T-helper 1 cell treated with Interleukin-12 subunit alpha and Interleukin-12 subunit beta and Interleukin-4 antibody, amounts not matched to agents 30 ng/mL and 1 ng/mL, for 36 hours (primary cell): ENCODE results near the gene A4GNT. TPM values are rescaled to one million over a fixed set of nuclear protein-coding genes. Genes with fewer than 3 reads are reported as not detected.
"Not testable (repeated sequence)": the region's sequence is repeated elsewhere in the genome, so short reads cannot be mapped to it uniquely, and the experiment has no call there.

Experiments
- intact Hi-C: fragments of 100-400 bp; cut with micrococcal nuclease; formaldehyde crosslinking; loops from one replicate; pipeline ENCODE4 v1.15.1; 2024
- total RNA-seq: library from RNA; stranded (reverse); gene quantifications from 2 replicates; pipeline ENCODE4 v1.2.3, GENCODE V29; 2022

The A4GNT gene
- total RNA-seq = not detected in 2 replicates

- intact Hi-C loops = no loop called here
Measured at GRCh38 chr3:138132239-138132638, at the start of gene A4GNT. A4GNT (minus strand) TSS chr3:138132390; CDS start chr3:138131256, 1,134 bp downstream.

- intact Hi-C loops = loop anchor here (1.0 to 10.0 kb wide), 7 partner anchors 149 to 934 kb away; partner anchors contain the start of genes CEP70, MRAS and NME9
Measured at GRCh38 chr3:138180375-138181029, 48.3 kb upstream of the A4GNT start.

- intact Hi-C loops = loop anchor here (1.0 to 5.0 kb wide), 10 partner anchors 13 to 1422 kb away; partner anchors contain the start of genes ARMC8, CEP70, COPB2 and FAIM
Measured at GRCh38 chr3:138174421-138175131, 42.4 kb upstream of the A4GNT start, which contains the start of gene DBR1. DBR1 (minus strand) TSS chr3:138174921; CDS start chr3:138174795, 126 bp downstream.

DNA sequence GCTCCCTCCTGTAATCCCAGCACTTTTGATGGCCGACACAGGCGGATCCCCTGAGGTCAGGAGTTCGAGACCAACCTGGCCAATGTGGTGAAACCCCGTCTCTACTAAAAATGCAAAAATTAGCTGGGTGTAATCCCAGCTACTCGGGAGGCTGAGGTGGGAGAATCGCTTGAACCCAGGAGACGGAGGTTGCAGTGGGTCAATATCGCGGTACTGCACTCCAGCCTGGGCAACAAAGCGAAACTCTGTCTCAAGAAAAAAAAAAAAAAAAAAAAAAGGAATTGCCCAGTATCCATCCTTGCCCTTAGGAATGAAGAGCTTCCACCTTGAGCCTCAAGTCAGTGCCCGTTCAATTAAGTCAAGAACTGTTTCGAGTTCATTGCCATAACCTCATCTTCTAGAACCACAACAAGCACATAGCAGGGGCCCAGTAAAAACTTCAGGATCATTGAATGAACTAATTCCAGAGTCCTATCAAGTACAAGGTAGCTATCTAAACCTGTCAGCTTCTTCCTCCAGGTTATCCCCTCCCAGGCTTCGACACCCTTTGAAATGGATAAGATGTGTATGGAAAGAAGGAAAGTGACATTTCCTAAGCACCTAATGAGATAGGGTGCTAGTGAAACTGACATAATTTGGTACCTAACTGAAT lies 41.7 kb upstream of the A4GNT start:
- intact Hi-C loops = loop anchor here (1.0 to 5.0 kb wide), 10 partner anchors 13 to 1422 kb away; partner anchors contain the start of genes ARMC8, CEP70, COPB2 and FAIM

DNA sequence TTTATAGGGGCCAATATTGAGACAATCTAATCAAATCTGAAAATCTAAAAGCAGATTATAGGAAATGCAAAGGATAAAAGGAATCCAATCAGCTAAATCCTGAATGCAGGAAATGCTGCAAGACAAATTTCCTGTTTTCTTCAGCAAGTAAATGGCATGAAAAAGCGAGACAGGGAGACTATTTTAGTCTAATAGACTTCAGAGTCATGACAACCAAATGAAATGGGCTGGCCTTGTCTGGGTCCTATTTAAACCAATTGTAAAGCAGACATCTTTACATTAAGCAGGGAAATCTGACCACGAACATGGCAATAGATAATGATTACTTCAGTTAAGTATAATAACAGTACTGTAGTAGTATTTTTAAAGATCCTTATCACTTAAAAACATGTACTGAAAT lies 40.4 kb upstream of the A4GNT start:
- intact Hi-C loops = loop anchor here (5.0 kb wide), 4 partner anchors 435 to 1420 kb away; partner anchors contain the start of genes FAIM, MRPS22, NCK1 and STAG1

DNA sequence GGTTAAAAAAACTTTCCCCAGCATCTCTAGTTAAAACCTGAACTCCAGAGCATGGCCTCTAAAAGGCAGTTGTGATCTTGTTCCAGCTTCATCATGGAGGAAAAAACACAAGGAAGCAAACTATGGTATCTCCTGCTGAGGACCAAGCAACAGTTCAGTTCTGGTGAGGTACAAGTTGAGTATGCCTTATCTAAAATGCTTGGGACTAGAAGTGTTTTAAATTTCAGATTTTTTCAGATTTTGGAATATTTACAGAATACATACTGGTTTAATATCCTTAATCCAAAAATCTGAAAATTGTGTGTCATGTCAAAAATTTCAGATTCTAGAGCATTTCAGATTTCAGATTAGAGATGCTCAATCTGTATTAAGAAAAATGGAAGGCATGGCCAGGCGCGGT lies 32.9 kb upstream of the A4GNT start:
- intact Hi-C loops = no loop called here

DNA sequence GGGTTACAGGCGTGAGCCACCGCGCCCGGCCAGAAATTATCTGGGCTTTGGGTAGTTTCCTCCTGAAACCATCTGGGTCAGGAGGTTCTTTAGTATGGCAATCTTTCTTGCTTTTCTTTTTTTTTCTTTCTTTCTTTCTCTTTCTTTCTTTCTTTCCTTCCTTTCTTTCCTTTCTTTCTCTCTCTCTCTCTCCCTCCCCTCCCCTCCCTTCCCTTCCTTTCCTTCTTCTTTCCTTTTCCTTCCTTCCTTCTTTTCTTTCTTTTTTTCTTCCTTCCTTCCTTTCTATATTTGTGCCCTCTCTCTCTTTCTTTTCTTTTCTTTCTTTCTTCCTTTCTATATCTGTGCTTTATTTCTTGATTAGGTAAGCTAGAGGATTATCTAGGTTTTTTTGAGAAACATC lies 25.6 kb upstream of the A4GNT start:
- intact Hi-C loops = no loop called here

GRCh38 chr3:138154534-138154933 lies 22.3 kb upstream of the A4GNT start:
- intact Hi-C loops = no loop called here

DNA sequence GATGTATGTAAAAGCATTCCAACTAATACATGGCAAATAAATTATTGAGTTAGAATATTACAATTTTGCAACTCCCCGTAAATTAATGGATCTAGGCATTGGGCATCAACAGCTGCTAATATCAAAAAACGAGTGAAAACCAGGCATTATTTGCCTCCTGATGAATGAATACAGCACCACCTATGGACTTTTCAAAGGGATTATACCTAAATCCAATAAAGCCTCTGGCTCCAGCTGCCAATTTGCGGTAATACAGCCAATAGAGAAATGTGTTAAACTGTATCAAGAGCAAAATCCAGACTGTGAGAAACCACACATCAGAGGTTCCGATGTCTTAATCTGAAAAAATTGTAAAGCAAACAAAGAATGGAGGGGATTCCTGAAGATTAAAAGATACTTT lies 16.3 kb upstream of the A4GNT start:
- intact Hi-C loops = no loop called here

- intact Hi-C loops = not testable (repeated sequence)
Measured at GRCh38 chr3:138142181-138142580, 10.0 kb upstream of the A4GNT start.

DNA sequence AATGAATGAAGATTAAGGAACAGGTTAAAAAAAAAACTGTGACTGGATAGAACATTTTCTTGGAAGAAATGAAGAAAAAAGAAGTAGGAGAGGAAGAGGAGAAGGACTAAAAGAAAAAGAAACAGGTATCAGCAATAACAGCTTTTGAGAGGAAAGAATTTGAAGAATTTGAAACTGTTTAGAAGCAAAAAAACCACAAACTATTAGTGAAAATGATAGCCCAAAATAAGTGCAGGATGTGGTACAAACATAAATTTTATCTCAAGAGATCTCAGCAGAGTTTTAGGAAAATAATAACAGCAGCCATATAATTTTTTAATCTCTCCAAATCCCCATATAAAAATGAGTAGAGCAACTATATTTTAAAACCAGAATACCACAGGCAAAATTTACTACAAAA lies 8.8 kb upstream of the A4GNT start:
- intact Hi-C loops = no loop called here

GRCh38 chr3:138139691-138140090 lies 7.5 kb upstream of the A4GNT start:
- intact Hi-C loops = no loop called here

- intact Hi-C loops = no loop called here
Measured at GRCh38 chr3:138137861-138138260, 5.7 kb upstream of the A4GNT start.

DNA sequence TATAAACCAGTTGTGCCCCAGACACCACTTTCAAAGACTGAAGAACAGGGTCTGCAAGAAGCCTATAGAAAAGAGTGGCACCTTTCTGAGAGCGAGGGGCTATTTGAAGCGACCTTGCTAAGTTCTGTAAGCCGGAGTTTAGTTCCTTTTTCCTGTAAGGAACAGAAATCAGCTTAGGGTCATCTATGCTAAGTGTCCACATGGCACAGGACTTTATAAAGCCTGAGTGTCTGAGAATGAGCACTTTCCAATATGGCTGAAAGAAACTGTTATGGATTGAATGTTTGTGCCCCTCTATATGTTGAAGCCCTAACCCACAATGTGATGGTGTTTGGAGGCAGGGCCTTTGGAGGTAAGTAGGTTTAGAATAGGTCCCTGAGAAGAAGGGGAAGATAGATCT lies 4.0 kb upstream of the A4GNT start:
- intact Hi-C loops = no loop called here

DNA sequence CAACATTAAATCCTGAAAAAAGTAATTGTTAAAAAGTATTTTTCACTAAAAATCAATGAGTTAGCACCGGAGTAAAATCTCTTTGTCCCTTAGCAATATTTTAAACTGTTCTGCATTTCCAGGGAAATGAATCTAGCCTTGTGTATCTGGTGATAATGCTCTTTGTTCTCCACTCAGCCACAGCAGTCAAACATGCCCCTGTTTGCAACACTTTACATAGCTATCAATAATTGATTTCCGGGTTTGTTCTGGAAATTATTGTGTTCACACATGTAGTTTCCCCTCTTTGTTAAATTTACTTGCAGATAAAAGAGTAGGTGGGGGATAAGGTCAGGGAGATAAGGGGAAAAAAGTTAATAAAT lies 3.6 kb upstream of the A4GNT start:
- intact Hi-C loops = no loop called here

- intact Hi-C loops = no loop called here
Measured at GRCh38 chr3:138135146-138135832, 3.1 kb upstream of the A4GNT start.

DNA sequence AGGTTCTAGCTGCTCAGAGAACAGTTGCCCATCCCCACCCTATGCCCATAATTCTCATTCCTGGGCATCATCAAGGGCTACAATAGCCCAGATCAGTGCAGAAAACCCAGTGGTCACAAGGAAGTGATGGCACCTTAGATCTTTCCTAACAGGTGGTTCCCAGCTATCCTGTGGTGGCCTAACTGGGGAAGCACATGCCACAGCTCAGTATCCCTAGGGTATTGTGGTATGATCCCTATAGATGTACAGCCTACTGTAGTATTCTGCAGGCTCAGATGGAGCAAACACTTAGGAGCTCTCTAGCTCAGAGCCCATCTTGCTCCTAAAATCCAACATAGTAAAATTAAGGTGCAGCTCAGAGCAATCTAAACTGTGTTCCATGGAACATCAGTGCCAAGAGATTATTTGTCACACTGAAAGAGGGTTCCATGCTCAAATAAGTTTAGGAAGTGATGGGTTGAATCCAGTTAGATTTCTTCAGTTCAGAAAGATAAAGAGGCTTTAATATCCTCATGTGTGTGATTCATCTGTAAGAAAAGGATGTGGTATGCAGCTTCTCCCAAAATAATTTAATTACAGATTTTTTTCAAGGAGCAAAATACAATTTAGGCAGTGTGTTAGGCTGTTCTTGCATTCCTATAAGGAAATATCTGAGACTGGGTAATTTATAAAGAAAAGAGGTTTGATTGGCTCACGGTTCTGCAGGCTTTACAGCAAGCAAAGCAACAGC lies 4.4 kb downstream of the A4GNT start:
- intact Hi-C loops = no loop called here

GRCh38 chr3:138125548-138126221 lies 6.5 kb downstream of the A4GNT start:
- intact Hi-C loops = no loop called here

DNA sequence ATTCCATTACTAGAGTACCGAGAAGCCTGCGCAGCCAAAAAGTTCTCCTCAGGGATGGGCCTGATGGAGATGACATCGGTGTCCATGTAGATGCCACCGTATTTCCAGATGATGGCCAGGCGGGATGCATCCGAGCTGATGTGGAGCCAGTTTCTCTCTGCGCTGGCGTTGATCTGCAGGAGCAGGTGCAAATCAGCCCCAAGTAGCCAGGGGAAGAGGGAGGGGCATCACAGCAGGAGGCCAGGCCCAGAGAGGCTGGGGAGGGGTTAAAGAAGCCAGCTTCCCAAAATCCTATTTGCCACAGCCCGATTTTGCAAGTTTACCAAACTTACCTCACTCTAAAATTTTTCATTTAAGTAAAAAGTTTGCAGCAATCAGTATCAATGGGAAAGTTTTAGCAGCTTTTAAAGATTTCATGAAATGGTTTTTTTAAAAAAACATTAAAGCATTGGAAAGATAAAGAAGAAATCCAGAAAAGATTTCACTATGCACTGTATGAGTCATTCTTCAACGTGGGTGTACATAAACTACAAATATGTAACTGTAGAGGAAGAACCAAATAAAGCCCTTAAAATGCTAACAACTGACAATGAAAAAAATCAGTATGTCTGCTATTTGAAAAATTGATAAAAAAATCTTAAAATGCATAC lies 7.4 kb downstream of the A4GNT start:
- intact Hi-C loops = no loop called here

- intact Hi-C loops = no loop called here
Measured at GRCh38 chr3:138124188-138124587, 8.0 kb downstream of the A4GNT start.
